Neural cell (in vitro differentiated cells): ENCODE measurements around the gene LRRC72. TPM values are rescaled to one million over a fixed set of nuclear protein-coding genes. Genes with fewer than 3 reads are reported as not detected.

Source experiments
- H2AFZ ChIP-seq: fragments of 200-600, 300-800 bp; sonication (generic), shearing (Covaris generic); 2 replicates; pipeline ENCODE4 v1.6.0; 2014; ENCODE audit warnings: low read depth, mild to moderate bottlenecking, antibody characterized with exemption, low read length, moderate library complexity
- H3F3A ChIP-seq: fragments of 200-600 bp; shearing (Covaris generic); 2 replicates; pipeline ENCODE4 v1.6.1; 2016; ENCODE audit warnings: mild to moderate bottlenecking, moderate library complexity, mixed read lengths, antibody characterized with exemption, low read length; ENCODE audit not compliant: insufficient read depth, poor library complexity, severe bottlenecking
- H3K27ac ChIP-seq: fragments of 200-600, 300-800 bp; sonication (generic), shearing (Covaris generic); 2 replicates; pipeline ENCODE4 v1.5.1; 2014; ENCODE audit warnings: mild to moderate bottlenecking, low read length, moderate library complexity
- H3K27me3 ChIP-seq: fragments of 300-800, 200-600 bp; sonication (generic), shearing (Covaris generic); 2 replicates; pipeline ENCODE4 v1.6.0; 2014; ENCODE audit warnings: mild to moderate bottlenecking, low read depth, low read length, moderate library complexity; ENCODE audit not compliant: insufficient read depth
- H3K36me3 ChIP-seq: fragments of 300-800, 200-600 bp; sonication (generic), shearing (Covaris generic); 2 replicates; pipeline ENCODE4 v1.5.1; 2014; ENCODE audit warnings: mild to moderate bottlenecking, antibody characterized with exemption, low read length, moderate library complexity; ENCODE audit not compliant: insufficient read depth
- H3K4me2 ChIP-seq: fragments of 300-800, 200-600 bp; sonication (generic), shearing (Covaris generic); 2 replicates; pipeline ENCODE4 v1.6.0; 2014; ENCODE audit warnings: mild to moderate bottlenecking, low read length
- H3K4me3 ChIP-seq: fragments of 300-800, 200-600 bp; sonication (generic), shearing (Covaris generic); 2 replicates; pipeline ENCODE4 v1.5.1; 2014; ENCODE audit warnings: mild to moderate bottlenecking, low read length, moderate library complexity
- H3K79me2 ChIP-seq: fragments of 200-600 bp; shearing (Covaris generic); replicated peaks from 2 replicates; pipeline ENCODE4 v1.6.0; 2014; ENCODE audit warnings: mild to moderate bottlenecking, low read length, moderate library complexity; ENCODE audit not compliant: insufficient read depth
- H3K9ac ChIP-seq: fragments of 300-800, 200-600 bp; sonication (generic), shearing (Covaris generic); 2 replicates; pipeline ENCODE4 v1.6.1; 2016; ENCODE audit warnings: mild to moderate bottlenecking, low read length, mixed read lengths
- H3K9me2 ChIP-seq: fragments of 200-600 bp; shearing (Covaris generic); 2 replicates; pipeline ENCODE4 v1.6.1; 2016; ENCODE audit warnings: mild to moderate bottlenecking, low read length, mixed read lengths; ENCODE audit not compliant: insufficient read depth
- H3K9me3 ChIP-seq: fragments of 200-600, 300-800 bp; sonication (generic), shearing (Covaris generic); 2 replicates; pipeline ENCODE4 v1.6.1; 2016; ENCODE audit warnings: mild to moderate bottlenecking, mixed run types, low read length, moderate library complexity, mixed read lengths
- H4K20me1 ChIP-seq: fragments of 200-600 bp; shearing (Covaris generic); 2 replicates; pipeline ENCODE4 v1.6.1; 2016; ENCODE audit warnings: mild to moderate bottlenecking, mixed run types; ENCODE audit not compliant: insufficient read depth
- EP300 ChIP-seq: fragments of 450-650 bp; conservative IDR thresholded peaks from 2 replicates; pipeline ENCODE4 v1.6.1; 2014; ENCODE audit warnings: antibody characterized with exemption, mild to moderate bottlenecking, moderate library complexity; ENCODE audit not compliant: poor library complexity, severe bottlenecking
- EZH2 ChIP-seq: fragments of 200-600, 300-800 bp; shearing (Covaris generic), sonication (generic); IDR thresholded peaks from 2 replicates; pipeline ENCODE4 v1.6.1; 2014; ENCODE audit warnings: antibody characterized with exemption, low read length, borderline replicate concordance, mild to moderate bottlenecking; ENCODE audit not compliant: insufficient read depth, poor library complexity, severe bottlenecking
- MXI1 ChIP-seq: fragments of 450-650 bp; conservative IDR thresholded peaks from 2 replicates; pipeline ENCODE4 v1.6.1; 2014; ENCODE audit warnings: antibody characterized with exemption, mild to moderate bottlenecking; ENCODE audit not compliant: poor library complexity, severe bottlenecking
- POLR2AphosphoS5 ChIP-seq: IDR thresholded peaks from 2 replicates; pipeline ENCODE4 v1.6.1; 2012
- RAD21 ChIP-seq: fragments of 450-650 bp; conservative IDR thresholded peaks from 2 replicates; pipeline ENCODE4 v1.6.1; 2014; ENCODE audit warnings: antibody characterized with exemption, mild to moderate bottlenecking, moderate library complexity
- SMC3 ChIP-seq: fragments of 450-650 bp; conservative IDR thresholded peaks from 2 replicates; pipeline ENCODE4 v1.6.1; 2014; ENCODE audit warnings: antibody characterized with exemption, mild to moderate bottlenecking, moderate library complexity; ENCODE audit not compliant: poor library complexity
- TAF1 ChIP-seq: IDR thresholded peaks from 2 replicates; pipeline ENCODE4 v1.6.1; 2012; ENCODE audit warnings: low read depth
- polyA plus RNA-seq: library from polyadenylated mRNA; depleted of rRNA; stranded (reverse); fragments of >200 nt; gene quantifications from 2 replicates; pipeline ENCODE4 v1.2.3, GENCODE V29; 2014
- TF ChIP-seq, protein P1 (sequence below): IDR thresholded peaks from 2 replicates; pipeline ENCODE4 v1.6.1; 2012; ENCODE audit warnings: borderline replicate concordance
- TF ChIP-seq, protein P2 (sequence below): fragments of 450-650 bp; IDR thresholded peaks from 2 replicates; pipeline ENCODE4 v1.5.1; 2014; ENCODE audit warnings: antibody characterized with exemption, mild to moderate bottlenecking, moderate library complexity; ENCODE audit not compliant: poor library complexity, severe bottlenecking

Gene LRRC72
- polyA plus RNA-seq, 1 donor from 2014 or later = not detected

DNA sequence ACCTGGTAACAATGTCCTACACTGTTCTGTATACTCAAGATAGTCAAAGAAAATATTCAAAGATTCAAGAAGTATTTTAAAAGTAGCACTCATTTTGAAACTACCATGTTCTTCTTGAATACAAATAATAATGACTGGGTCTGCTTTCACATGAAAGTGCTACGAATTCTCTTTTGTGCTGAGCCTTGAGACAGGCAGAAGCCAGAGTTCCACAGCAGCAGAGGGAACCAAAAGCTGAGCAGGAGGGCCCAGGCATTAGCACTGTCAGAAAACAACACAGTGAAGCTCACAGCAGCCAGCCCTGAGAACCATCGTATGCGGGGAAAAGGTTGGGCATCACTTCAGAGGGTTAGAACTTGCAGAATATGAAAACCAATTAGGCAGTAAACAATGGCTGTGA is 80.1 kb downstream of the LRRC72 start:
- H3K4me2 ChIP-seq = no peak overlapping the region
- no peaks in the 10 kb centered on the region for H3K9me3 ChIP-seq
- no peak overlapping the region for H3K9ac ChIP-seq
- no peaks in the 10 kb centered on the region for H4K20me1 ChIP-seq
- H3K4me3 ChIP-seq = no peak overlapping the region
- H3K27ac ChIP-seq = no peak overlapping the region
- H2AFZ ChIP-seq = no peak overlapping the region
- no peaks in the 10 kb centered on the region for H3K79me2 ChIP-seq
- H3K27me3 ChIP-seq = no peaks in the 10 kb centered on the region
- H3F3A ChIP-seq = no peaks in the 10 kb centered on the region
- H3K36me3 ChIP-seq = peaks cover 15% of the 10 kb centered on the region
- TF ChIP-seq TAF1 (no peak), EZH2 (no peak), MXI1 (no peak), EP300 (no peak), POLR2AphosphoS5 (no peak), SMC3 (no peak)
- TF ChIP-seq, protein P1, sequence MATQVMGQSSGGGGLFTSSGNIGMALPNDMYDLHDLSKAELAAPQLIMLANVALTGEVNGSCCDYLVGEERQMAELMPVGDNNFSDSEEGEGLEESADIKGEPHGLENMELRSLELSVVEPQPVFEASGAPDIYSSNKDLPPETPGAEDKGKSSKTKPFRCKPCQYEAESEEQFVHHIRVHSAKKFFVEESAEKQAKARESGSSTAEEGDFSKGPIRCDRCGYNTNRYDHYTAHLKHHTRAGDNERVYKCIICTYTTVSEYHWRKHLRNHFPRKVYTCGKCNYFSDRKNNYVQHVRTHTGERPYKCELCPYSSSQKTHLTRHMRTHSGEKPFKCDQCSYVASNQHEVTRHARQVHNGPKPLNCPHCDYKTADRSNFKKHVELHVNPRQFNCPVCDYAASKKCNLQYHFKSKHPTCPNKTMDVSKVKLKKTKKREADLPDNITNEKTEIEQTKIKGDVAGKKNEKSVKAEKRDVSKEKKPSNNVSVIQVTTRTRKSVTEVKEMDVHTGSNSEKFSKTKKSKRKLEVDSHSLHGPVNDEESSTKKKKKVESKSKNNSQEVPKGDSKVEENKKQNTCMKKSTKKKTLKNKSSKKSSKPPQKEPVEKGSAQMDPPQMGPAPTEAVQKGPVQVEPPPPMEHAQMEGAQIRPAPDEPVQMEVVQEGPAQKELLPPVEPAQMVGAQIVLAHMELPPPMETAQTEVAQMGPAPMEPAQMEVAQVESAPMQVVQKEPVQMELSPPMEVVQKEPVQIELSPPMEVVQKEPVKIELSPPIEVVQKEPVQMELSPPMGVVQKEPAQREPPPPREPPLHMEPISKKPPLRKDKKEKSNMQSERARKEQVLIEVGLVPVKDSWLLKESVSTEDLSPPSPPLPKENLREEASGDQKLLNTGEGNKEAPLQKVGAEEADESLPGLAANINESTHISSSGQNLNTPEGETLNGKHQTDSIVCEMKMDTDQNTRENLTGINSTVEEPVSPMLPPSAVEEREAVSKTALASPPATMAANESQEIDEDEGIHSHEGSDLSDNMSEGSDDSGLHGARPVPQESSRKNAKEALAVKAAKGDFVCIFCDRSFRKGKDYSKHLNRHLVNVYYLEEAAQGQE = no peak
- TF ChIP-seq, protein P2, sequence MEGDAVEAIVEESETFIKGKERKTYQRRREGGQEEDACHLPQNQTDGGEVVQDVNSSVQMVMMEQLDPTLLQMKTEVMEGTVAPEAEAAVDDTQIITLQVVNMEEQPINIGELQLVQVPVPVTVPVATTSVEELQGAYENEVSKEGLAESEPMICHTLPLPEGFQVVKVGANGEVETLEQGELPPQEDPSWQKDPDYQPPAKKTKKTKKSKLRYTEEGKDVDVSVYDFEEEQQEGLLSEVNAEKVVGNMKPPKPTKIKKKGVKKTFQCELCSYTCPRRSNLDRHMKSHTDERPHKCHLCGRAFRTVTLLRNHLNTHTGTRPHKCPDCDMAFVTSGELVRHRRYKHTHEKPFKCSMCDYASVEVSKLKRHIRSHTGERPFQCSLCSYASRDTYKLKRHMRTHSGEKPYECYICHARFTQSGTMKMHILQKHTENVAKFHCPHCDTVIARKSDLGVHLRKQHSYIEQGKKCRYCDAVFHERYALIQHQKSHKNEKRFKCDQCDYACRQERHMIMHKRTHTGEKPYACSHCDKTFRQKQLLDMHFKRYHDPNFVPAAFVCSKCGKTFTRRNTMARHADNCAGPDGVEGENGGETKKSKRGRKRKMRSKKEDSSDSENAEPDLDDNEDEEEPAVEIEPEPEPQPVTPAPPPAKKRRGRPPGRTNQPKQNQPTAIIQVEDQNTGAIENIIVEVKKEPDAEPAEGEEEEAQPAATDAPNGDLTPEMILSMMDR = no peak
- no peaks in the 10 kb centered on the region for H3K9me2 ChIP-seq

DNA sequence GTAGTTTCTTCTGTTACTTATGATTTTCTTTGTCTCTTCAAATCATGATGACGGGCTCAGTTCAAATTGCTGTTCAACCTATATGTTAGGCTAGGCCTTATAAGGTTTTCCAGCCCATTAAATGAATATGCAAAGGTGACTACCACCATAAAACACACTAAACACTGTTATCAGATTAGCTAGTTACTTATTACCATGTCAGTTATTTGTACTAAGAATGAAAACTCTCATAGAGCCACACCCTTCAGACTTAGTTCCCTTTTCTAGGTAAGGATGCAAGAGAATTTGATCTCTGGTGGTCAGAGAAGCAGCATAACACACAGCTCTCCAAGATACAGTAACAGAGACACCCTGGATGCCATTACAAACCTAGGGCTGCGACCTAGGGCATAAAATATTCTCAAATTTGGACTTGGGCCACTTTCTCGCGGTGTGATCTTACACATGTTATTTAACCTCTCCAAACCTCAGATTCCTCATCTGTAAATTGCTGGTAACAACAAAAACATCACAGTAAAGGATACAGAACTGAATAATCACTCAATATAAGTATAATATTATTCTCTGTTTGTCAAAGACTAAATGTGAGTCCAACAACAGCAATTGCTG is 83.3 kb downstream of the LRRC72 start:
- H3K79me2 ChIP-seq = peaks cover 3% of the 10 kb centered on the region
- no peaks in the 10 kb centered on the region for H3F3A ChIP-seq
- no peak overlapping the region for H3K4me3 ChIP-seq
- H2AFZ ChIP-seq = no peak overlapping the region
- H3K9me2 ChIP-seq = no peaks in the 10 kb centered on the region
- H3K27me3 ChIP-seq = no peaks in the 10 kb centered on the region
- peaks cover 4% of the 10 kb centered on the region for H3K36me3 ChIP-seq
- no peak overlapping the region for H3K4me2 ChIP-seq
- H3K27ac ChIP-seq = no peak overlapping the region
- no peaks in the 10 kb centered on the region for H4K20me1 ChIP-seq
- no peaks in the 10 kb centered on the region for H3K9me3 ChIP-seq
- H3K9ac ChIP-seq = no peak overlapping the region
- TF ChIP-seq RAD21 (no peak), EZH2 (no peak), MXI1 (no peak), POLR2AphosphoS5 (no peak), TAF1 (no peak), EP300 (no peak), SMC3 (no peak)
- TF ChIP-seq, protein P2 = no peak
- TF ChIP-seq, protein P1 = no peak
